ENCODE data around the gene CDH15. TPM values are rescaled to one million over a fixed set of nuclear protein-coding genes. Genes with fewer than 3 reads are reported as not detected.

The CDH15 gene
- total and polyA plus RNA-seq, 2 of the 13 experiments (the other 11 are each of a cell fraction or from before 2014, with no cell fraction given): 0.74 to 2.2 TPM

DNA sequence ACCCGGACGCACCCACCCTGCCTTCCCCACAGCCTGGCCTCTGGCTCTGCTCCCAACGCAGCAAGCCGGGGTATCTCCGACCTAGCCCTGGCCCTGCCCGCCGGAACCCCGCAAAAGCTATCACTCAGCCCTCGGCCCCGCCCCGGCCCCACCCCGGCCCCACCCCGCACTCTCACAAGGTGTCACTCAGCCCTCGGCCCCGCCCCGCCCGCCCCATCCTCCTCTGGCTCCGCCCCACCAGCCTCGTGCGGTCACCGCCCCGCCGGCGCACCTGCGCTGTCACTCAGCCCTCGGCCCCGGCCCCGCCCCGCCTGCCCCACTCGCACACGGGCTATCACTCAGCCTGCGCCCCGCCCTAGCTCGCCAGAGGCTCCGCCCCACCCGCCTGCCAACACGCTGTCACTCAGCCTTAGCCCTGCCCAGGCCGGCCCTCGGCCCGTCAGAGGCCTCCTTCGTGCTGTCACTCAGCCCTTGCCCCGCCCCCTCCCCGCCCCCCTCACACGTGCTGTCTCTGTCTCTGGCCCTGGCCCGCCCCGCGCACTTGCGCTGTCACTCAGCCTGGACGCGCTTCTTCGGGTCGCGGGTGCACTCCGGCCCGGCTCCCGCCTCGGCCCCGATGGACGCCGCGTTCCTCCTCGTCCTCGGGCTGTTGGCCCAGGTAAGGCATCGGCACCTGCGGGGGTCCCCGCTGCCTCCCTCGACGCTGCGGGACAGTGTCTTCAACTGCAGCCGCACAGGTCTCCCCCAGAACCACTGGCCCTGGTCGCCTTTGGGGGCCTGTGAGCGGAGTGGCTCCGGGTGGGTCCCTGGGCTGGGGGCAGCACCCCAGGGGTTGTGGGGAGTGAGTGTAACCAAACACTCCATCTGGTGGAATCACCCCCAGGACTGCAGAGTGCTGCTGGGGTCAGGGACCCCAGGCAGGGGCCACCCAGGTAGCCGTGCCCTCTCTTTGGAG is at the start of gene CDH15 (continued):
- TF ChIP-seq, protein P1, sequence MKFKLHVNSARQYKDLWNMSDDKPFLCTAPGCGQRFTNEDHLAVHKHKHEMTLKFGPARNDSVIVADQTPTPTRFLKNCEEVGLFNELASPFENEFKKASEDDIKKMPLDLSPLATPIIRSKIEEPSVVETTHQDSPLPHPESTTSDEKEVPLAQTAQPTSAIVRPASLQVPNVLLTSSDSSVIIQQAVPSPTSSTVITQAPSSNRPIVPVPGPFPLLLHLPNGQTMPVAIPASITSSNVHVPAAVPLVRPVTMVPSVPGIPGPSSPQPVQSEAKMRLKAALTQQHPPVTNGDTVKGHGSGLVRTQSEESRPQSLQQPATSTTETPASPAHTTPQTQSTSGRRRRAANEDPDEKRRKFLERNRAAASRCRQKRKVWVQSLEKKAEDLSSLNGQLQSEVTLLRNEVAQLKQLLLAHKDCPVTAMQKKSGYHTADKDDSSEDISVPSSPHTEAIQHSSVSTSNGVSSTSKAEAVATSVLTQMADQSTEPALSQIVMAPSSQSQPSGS (CRISPR knock-in tag; IDR thresholded peaks at IDR 0.05): no peak
- TF ChIP-seq BRCA1 (CRISPR knock-in tag; IDR thresholded peaks at IDR 0.05): no peak
- TF ChIP-seq, protein P2, sequence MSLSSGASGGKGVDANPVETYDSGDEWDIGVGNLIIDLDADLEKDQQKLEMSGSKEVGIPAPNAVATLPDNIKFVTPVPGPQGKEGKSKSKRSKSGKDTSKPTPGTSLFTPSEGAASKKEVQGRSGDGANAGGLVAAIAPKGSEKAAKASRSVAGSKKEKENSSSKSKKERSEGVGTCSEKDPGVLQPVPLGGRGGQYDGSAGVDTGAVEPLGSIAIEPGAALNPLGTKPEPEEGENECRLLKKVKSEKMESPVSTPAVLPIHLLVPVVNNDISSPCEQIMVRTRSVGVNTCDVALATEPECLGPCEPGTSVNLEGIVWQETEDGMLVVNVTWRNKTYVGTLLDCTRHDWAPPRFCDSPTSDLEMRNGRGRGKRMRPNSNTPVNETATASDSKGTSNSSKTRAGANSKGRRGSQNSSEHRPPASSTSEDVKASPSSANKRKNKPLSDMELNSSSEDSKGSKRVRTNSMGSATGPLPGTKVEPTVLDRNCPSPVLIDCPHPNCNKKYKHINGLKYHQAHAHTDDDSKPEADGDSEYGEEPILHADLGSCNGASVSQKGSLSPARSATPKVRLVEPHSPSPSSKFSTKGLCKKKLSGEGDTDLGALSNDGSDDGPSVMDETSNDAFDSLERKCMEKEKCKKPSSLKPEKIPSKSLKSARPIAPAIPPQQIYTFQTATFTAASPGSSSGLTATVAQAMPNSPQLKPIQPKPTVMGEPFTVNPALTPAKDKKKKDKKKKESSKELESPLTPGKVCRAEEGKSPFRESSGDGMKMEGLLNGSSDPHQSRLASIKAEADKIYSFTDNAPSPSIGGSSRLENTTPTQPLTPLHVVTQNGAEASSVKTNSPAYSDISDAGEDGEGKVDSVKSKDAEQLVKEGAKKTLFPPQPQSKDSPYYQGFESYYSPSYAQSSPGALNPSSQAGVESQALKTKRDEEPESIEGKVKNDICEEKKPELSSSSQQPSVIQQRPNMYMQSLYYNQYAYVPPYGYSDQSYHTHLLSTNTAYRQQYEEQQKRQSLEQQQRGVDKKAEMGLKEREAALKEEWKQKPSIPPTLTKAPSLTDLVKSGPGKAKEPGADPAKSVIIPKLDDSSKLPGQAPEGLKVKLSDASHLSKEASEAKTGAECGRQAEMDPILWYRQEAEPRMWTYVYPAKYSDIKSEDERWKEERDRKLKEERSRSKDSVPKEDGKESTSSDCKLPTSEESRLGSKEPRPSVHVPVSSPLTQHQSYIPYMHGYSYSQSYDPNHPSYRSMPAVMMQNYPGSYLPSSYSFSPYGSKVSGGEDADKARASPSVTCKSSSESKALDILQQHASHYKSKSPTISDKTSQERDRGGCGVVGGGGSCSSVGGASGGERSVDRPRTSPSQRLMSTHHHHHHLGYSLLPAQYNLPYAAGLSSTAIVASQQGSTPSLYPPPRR (CRISPR knock-in tag; IDR thresholded peaks at IDR 0.05; ENCODE audit: borderline replicate concordance): peak; percentile 36; the same call in 1 of the 2 replicates
- TF ChIP-seq, protein P3, sequence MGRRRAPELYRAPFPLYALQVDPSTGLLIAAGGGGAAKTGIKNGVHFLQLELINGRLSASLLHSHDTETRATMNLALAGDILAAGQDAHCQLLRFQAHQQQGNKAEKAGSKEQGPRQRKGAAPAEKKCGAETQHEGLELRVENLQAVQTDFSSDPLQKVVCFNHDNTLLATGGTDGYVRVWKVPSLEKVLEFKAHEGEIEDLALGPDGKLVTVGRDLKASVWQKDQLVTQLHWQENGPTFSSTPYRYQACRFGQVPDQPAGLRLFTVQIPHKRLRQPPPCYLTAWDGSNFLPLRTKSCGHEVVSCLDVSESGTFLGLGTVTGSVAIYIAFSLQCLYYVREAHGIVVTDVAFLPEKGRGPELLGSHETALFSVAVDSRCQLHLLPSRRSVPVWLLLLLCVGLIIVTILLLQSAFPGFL (CRISPR knock-in tag; IDR thresholded peaks at IDR 0.05): no peak
- no peak for TF ChIP-seq FOSL1 (CRISPR knock-in tag; IDR thresholded peaks at IDR 0.05; ENCODE audit: borderline replicate concordance)
- peak; percentile 54; the same call in 1 of the 2 replicates for TF ChIP-seq RNF2 (conservative IDR thresholded peaks at IDR 0.05; ENCODE audit: low read depth)
- TF ChIP-seq SNAPC2 (CRISPR knock-in tag; IDR thresholded peaks at IDR 0.05): no peak
- TF ChIP-seq TEAD3 (CRISPR knock-in tag; optimal IDR thresholded peaks at IDR 0.05; ENCODE audit: borderline replicate concordance): peak; percentile 22
- no peak for TF ChIP-seq MEF2D (CRISPR knock-in tag; IDR thresholded peaks at IDR 0.05)
- no peak for TF ChIP-seq ZNF367 (CRISPR knock-in tag; IDR thresholded peaks at IDR 0.05; ENCODE audit: borderline replicate concordance)
- TF ChIP-seq CEBPG (CRISPR knock-in tag; IDR thresholded peaks at IDR 0.05): no peak
- no peak for TF ChIP-seq ZNF713 (CRISPR knock-in tag; IDR thresholded peaks at IDR 0.05)
- no peak for TF ChIP-seq ZNF530 (CRISPR knock-in tag; IDR thresholded peaks at IDR 0.05; ENCODE audit: low read depth)
- TF ChIP-seq, protein P4, sequence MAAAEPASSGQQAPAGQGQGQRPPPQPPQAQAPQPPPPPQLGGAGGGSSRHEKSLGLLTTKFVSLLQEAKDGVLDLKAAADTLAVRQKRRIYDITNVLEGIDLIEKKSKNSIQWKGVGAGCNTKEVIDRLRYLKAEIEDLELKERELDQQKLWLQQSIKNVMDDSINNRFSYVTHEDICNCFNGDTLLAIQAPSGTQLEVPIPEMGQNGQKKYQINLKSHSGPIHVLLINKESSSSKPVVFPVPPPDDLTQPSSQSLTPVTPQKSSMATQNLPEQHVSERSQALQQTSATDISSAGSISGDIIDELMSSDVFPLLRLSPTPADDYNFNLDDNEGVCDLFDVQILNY (CRISPR knock-in tag; conservative IDR thresholded peaks at IDR 0.05): 0 out of 2 replicates have a peak, but pooled peaks have one; percentile 11
- no peak for TF ChIP-seq ZNF780A (CRISPR knock-in tag; IDR thresholded peaks at IDR 0.05)
- TF ChIP-seq, protein P5, sequence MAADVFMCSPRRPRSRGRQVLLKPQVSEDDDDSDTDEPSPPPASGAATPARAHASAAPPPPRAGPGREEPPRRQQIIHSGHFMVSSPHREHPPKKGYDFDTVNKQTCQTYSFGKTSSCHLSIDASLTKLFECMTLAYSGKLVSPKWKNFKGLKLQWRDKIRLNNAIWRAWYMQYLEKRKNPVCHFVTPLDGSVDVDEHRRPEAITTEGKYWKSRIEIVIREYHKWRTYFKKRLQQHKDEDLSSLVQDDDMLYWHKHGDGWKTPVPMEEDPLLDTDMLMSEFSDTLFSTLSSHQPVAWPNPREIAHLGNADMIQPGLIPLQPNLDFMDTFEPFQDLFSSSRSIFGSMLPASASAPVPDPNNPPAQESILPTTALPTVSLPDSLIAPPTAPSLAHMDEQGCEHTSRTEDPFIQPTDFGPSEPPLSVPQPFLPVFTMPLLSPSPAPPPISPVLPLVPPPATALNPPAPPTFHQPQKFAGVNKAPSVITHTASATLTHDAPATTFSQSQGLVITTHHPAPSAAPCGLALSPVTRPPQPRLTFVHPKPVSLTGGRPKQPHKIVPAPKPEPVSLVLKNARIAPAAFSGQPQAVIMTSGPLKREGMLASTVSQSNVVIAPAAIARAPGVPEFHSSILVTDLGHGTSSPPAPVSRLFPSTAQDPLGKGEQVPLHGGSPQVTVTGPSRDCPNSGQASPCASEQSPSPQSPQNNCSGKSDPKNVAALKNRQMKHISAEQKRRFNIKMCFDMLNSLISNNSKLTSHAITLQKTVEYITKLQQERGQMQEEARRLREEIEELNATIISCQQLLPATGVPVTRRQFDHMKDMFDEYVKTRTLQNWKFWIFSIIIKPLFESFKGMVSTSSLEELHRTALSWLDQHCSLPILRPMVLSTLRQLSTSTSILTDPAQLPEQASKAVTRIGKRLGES (CRISPR knock-in tag; IDR thresholded peaks at IDR 0.05; ENCODE audit: borderline replicate concordance): no peak
- TF ChIP-seq IRX3 (CRISPR knock-in tag; IDR thresholded peaks at IDR 0.05; ENCODE audit: borderline replicate concordance, low read depth): no peak
- TF ChIP-seq ZNF230 (CRISPR knock-in tag; IDR thresholded peaks at IDR 0.05): no peak
